K562 (cell line): ENCODE measurements around the gene FARP1. TPM values are rescaled to one million over a fixed set of nuclear protein-coding genes. Genes with fewer than 3 reads are reported as not detected.

Experiments
- ATAC-seq: fragments of 200-7000 bp; cut with Tn5 transposase; 3 replicates; pipeline ENCODE4 v1.9.1; 2020; ENCODE audit warnings: moderate library complexity
- BruUV-seq: library from RNA; stranded (reverse); fragments of 400-500 nt; replicated peaks from 2 replicates; lab custom pipeline; 2021; lab: Mats Ljungman, UMichigan
- CTCF ChIA-PET: fragments of 300-600 bp; formaldehyde crosslinking; extraction: SDS; loops from one replicate; lab custom pipeline; 2021; ENCODE audit warnings: low intra/inter-chr PET ratio; lab: Yijun Ruan, JAX
- POLR2A ChIA-PET: fragments of 300-600, 350-650 bp; sonication (Branson Sonifier 250); formaldehyde crosslinking; extraction: SDS; loops from one replicate; lab custom pipeline; 2021; ENCODE audit warnings: antibody characterized with exemption, inconsistent platforms; lab: Yijun Ruan, JAX
- DNase-seq, 4 experiments: peaks; one replicate each; pipeline versions ENCODE4 v3.0.0 to v3.0.0-alpha.2; 2011 to 2018; ENCODE audit warnings: low spot score in 3 of 4, mixed read lengths in 3 of 4; ENCODE audit errors: extremely low read depth in 1 of 4
- FAIRE-seq: peaks from 2 replicates; lab custom pipeline; 2011; peaks lifted over from hg19 to GRCh38; lab: Jason Lieb, UNC
- H2AFZ ChIP-seq: 2 replicates; pipeline ENCODE4 v1.6.0; 2011; ENCODE audit warnings: low read depth, low read length, control low read depth, inconsistent platforms
- H3K27ac ChIP-seq: fragments of 200-600 bp; 3 replicates; pipeline ENCODE4 v1.8.0; 2011; ENCODE audit warnings: low read depth, mild to moderate bottlenecking, control low read depth, inconsistent platforms, low read length, moderate library complexity, mixed read lengths; ENCODE audit errors: extremely low read depth
- H3K27me3 ChIP-seq, 2 experiments: fragments of 300-600 bp in 1 of 2; 2 replicates in 1 of 2; 3 replicates in 1 of 2; pipeline versions ENCODE4 v1.6.0 to v1.8.0; 2011; ENCODE audit warnings: inconsistent platforms in 2 of 2, low read length in 2 of 2, mild to moderate bottlenecking in 1 of 2, mixed read lengths in 1 of 2, moderate library complexity in 1 of 2; ENCODE audit not compliant: control insufficient read depth in 2 of 2, insufficient read depth in 2 of 2
- H3K36me3 ChIP-seq: fragments of 300-600 bp; 3 replicates; pipeline ENCODE4 v1.8.0; 2011; ENCODE audit warnings: mild to moderate bottlenecking, low read length, inconsistent platforms; ENCODE audit not compliant: control insufficient read depth, insufficient read depth
- H3K4me1 ChIP-seq, 2 experiments: fragments of 200-600 bp in 1 of 2; replicated peaks in 1 of 2; 2 replicates in 1 of 2; 3 replicates in 1 of 2; pipeline versions ENCODE4 v1.5.1 to v1.8.0; 2011; ENCODE audit warnings: inconsistent platforms in 2 of 2, low read length in 2 of 2, mild to moderate bottlenecking in 1 of 2, mixed read lengths in 1 of 2, moderate library complexity in 1 of 2; ENCODE audit not compliant: control insufficient read depth in 2 of 2, insufficient read depth in 2 of 2
- H3K4me2 ChIP-seq: 2 replicates; pipeline ENCODE4 v1.6.1; 2011; ENCODE audit warnings: low read length, control low read depth, inconsistent platforms, mixed read lengths; ENCODE audit not compliant: insufficient read depth
- H3K4me3 ChIP-seq: fragments of 200-600 bp; sonication (generic), shearing (Covaris generic); 2 replicates; pipeline ENCODE4 v1.5.1; 2016; ENCODE audit warnings: control low read depth, inconsistent platforms
- H3K79me2 ChIP-seq: fragments of 200-600 bp; 3 replicates; pipeline ENCODE4 v1.8.0; 2011; ENCODE audit warnings: low read length, inconsistent platforms; ENCODE audit not compliant: control insufficient read depth, insufficient read depth
- H3K9ac ChIP-seq, 2 experiments: 2 replicates each; pipeline versions ENCODE4 v1.6.0 to v1.6.1; 2011; ENCODE audit warnings: low read depth in 2 of 2, low read length in 2 of 2, control low read depth in 1 of 2, inconsistent platforms in 1 of 2, mild to moderate bottlenecking in 1 of 2, mixed read lengths in 1 of 2; ENCODE audit not compliant: insufficient read depth in 1 of 2
- H3K9me1 ChIP-seq: one replicate; pipeline ENCODE4 v1.6.0; 2011; ENCODE audit warnings: inconsistent platforms, mild to moderate bottlenecking, low read length, moderate library complexity; ENCODE audit not compliant: control insufficient read depth, insufficient read depth
- H3K9me3 ChIP-seq: replicated peaks from 2 replicates; pipeline ENCODE4 v1.5.1; 2011; ENCODE audit warnings: low read depth, low read length, inconsistent platforms; ENCODE audit not compliant: control insufficient read depth, insufficient read depth
- H4K20me1 ChIP-seq: replicated peaks from 2 replicates; pipeline ENCODE4 v1.6.1; 2011; ENCODE audit warnings: low read length, inconsistent platforms, mixed read lengths; ENCODE audit not compliant: control insufficient read depth, insufficient read depth
- CCNT2 ChIP-seq: IDR thresholded peaks from 2 replicates; pipeline ENCODE4 v1.6.1; 2011; ENCODE audit warnings: borderline replicate concordance, low read depth, mild to moderate bottlenecking, moderate library complexity, mixed read lengths, low read length; ENCODE audit not compliant: insufficient read length; ENCODE audit errors: extremely low read depth
- CEBPB ChIP-seq: fragments of 450-650 bp; IDR thresholded peaks from 2 replicates; pipeline ENCODE4 v1.6.1; 2016; ENCODE audit warnings: missing genetic modification characterization, missing compliant biosample characterization
- FOXJ2 ChIP-seq: fragments of 200-800 bp; sonication (Bioruptor generic); IDR thresholded peaks from 2 replicates; pipeline ENCODE4 v1.6.1; 2016; ENCODE audit warnings: missing genetic modification characterization, missing compliant biosample characterization
- HNRNPK ChIP-seq: fragments of 200-400 bp; formaldehyde crosslinking; IDR thresholded peaks from one replicate; pipeline ENCODE4 v1.6.1; 2018; ENCODE audit warnings: mild to moderate bottlenecking, low read depth, low read length; ENCODE audit not compliant: poor library complexity, severe bottlenecking
- MYNN ChIP-seq, 2 experiments: sonication (generic); formaldehyde crosslinking in 1 of 2; IDR thresholded peaks; 2 replicates each; pipeline versions ENCODE4 v1.5.0 to v1.6.1; 2016 to 2020; ENCODE audit warnings: antibody characterized with exemption in 1 of 2, missing genetic modification reagents in 1 of 2
- YBX1 ChIP-seq: fragments of 450-650 bp; IDR thresholded peaks from 2 replicates; pipeline ENCODE4 v1.7.1; 2016; ENCODE audit warnings: mild to moderate bottlenecking
- ZFX ChIP-seq: sonication (generic); formaldehyde crosslinking; IDR thresholded peaks from 2 replicates; pipeline ENCODE4 v1.8.0; 2022; ENCODE audit warnings: mild to moderate bottlenecking, missing genetic modification reagents, moderate library complexity
- WGBS: fragments of 100-300 bp; shearing (Covaris generic); methylation state at CpG from one replicate; pipeline ENCODE4 v1.1.6; 2016; ENCODE audit warnings: low coverage, mixed read lengths; ENCODE audit not compliant: insufficient coverage; ENCODE audit errors: missing lambda C conversion rate; 5-methylcytosine and 5-hydroxymethylcytosine counted together
- in situ Hi-C: fragments of 300-500 bp; cut with MboI; formaldehyde crosslinking; loops from 4 replicates; pipeline ENCODE4 v1.15.0; 2018; ENCODE audit warnings: inconsistent platforms, mixed read lengths
- intact Hi-C: fragments of 100-400 bp; cut with micrococcal nuclease; formaldehyde crosslinking; loops from 2 replicates; pipeline ENCODE4 v1.14.2; 2022
- polyA plus RNA-seq, 8 experiments: library from polyadenylated mRNA; depleted of rRNA in 4 of 8; stranded (reverse) in 5 of 8; unstranded in 3 of 8; fragments of >200 nt; fragmentation: Nextera tagmentation in 2 of 8; fragmentation: Illumina TruSeq in 1 of 8; extraction: Ambion mirVana in 2 of 8; extraction: Trizol in 1 of 8; gene quantifications; 2 replicates each; pipeline versions ENCODE4 v1.2.1 to v1.2.3, GENCODE V29; 2011 to 2014; ENCODE audit warnings: inconsistent platforms in 1 of 8, missing spikeins in 1 of 8
- total RNA-seq, 7 experiments: library from RNA; depleted of rRNA in 6 of 7; stranded (reverse); fragments of >200 nt in 6 of 7; fragmentation: Illumina TruSeq in 2 of 7; extraction: Trizol in 2 of 7; gene quantifications; 2 replicates each; pipeline versions ENCODE4 v1.2.1 to v1.2.3, GENCODE V29; 2011 to 2021; ENCODE audit warnings: low replicate concordance in 1 of 7
- TF ChIP-seq, protein P1 (sequence below): IDR thresholded peaks from 2 replicates; pipeline ENCODE4 v1.6.1; 2011; ENCODE audit warnings: borderline replicate concordance, low read depth, mild to moderate bottlenecking, moderate library complexity, low read length; ENCODE audit not compliant: insufficient read depth, poor library complexity, severe bottlenecking
- TF ChIP-seq, protein P2 (sequence below): fragments of 250-450 bp; sonication (Bioruptor Pico); IDR thresholded peaks from 2 replicates; pipeline ENCODE4 v1.6.1; 2021; ENCODE audit warnings: mild to moderate bottlenecking

FARP1 gene
- total and polyA plus RNA-seq, 9 of the 15 experiments (the other 6 are each of a cell fraction or from before 2014, with no cell fraction given) = 0.03 to 0.29 (median 0.05) TPM; not detected in 3

DNA sequence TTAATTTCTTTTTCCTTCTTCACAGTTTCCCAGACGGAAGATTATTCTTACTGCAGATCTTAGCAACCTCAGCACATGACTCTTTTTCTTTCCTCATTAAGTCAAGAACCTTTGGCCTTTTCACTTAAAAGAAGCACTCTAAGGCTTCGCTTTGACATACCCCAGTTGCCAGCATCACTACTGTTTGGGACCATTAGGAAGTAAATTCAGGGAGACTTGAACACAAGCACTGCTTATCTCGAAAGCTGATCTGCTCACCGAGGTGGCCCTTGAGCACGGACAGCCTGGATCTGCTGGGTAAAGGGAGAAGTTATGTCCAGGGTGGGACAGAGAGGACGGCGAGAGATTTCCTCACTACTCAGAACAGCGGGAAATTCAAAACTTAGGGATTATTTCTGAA, 185.6 kb downstream of the FARP1 start:
- no peaks in the 10 kb centered on the region for H4K20me1 ChIP-seq
- H3K9me1 ChIP-seq = no peaks in the 10 kb centered on the region
- no peak for FAIRE-seq
- H3K9ac ChIP-seq = no peak overlapping the region
- H3K27me3 ChIP-seq = peaks cover 0 to 22% of the 10 kb centered on the region in 2 experiments; a peak in 3 of 5 replicates
- BruUV-seq = no TSS peak
- WGBS = 1% methylated on average over 7 of the region's 8 CpGs
- no peaks in the 10 kb centered on the region; a peak in 1 of 5 replicates for H3K4me1 ChIP-seq
- TF ChIP-seq FOXJ2 (tag) (no peak), CCNT2 (no peak), ZFX (CRISPR knock-in tag) (no peak), YBX1 (no peak), HNRNPK (no peak), MYNN (IDR thresholded peaks at IDR 0.05) (no peak), MYNN (CRISPR knock-in tag; IDR thresholded peaks at IDR 0.05) (no peak), CEBPB (tag) (no peak)
- TF ChIP-seq, protein P1, sequence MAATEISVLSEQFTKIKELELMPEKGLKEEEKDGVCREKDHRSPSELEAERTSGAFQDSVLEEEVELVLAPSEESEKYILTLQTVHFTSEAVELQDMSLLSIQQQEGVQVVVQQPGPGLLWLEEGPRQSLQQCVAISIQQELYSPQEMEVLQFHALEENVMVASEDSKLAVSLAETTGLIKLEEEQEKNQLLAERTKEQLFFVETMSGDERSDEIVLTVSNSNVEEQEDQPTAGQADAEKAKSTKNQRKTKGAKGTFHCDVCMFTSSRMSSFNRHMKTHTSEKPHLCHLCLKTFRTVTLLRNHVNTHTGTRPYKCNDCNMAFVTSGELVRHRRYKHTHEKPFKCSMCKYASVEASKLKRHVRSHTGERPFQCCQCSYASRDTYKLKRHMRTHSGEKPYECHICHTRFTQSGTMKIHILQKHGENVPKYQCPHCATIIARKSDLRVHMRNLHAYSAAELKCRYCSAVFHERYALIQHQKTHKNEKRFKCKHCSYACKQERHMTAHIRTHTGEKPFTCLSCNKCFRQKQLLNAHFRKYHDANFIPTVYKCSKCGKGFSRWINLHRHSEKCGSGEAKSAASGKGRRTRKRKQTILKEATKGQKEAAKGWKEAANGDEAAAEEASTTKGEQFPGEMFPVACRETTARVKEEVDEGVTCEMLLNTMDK = no peak
- TF ChIP-seq, protein P2, sequence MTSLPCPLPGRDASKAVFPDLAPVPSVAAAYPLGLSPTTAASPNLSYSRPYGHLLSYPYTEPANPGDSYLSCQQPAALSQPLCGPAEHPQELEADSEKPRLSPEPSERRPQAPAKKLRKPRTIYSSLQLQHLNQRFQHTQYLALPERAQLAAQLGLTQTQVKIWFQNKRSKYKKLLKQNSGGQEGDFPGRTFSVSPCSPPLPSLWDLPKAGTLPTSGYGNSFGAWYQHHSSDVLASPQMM (CRISPR knock-in tag) = no peak
- DNase-seq = no peak
- POLR2A ChIA-PET = no interaction called here
- H2AFZ ChIP-seq = no peak overlapping the region
- CTCF ChIA-PET = no interaction called here
- no peaks in the 10 kb centered on the region for H3K9me3 ChIP-seq
- in situ Hi-C loops (no loop called here), intact Hi-C loops (no loop called here)
- no peak overlapping the region for H3K4me2 ChIP-seq
- H3K4me3 ChIP-seq = no peak overlapping the region
- no peak for ATAC-seq
- H3K27ac ChIP-seq = no peak overlapping the region
- H3K79me2 ChIP-seq = no peaks in the 10 kb centered on the region
- no peaks in the 10 kb centered on the region for H3K36me3 ChIP-seq
